Muscle layer of colon (tissue), 2 donors: ENCODE results near the gene RO60.

Source experiments
- H3K27ac ChIP-seq: one replicate; pipeline ENCODE4 v1.7.0; 2013; ENCODE audit warnings: low read depth, mild to moderate bottlenecking, low read length, moderate library complexity
- H3K27me3 ChIP-seq, 2 donors: one replicate each; pipeline ENCODE4 v1.7.0; 2013; ENCODE audit warnings: low read length in 2 of 2, mild to moderate bottlenecking in 2 of 2; ENCODE audit not compliant: insufficient read depth in 2 of 2, control insufficient read depth in 1 of 2
- H3K36me3 ChIP-seq: one replicate; pipeline ENCODE4 v1.7.0; 2013; ENCODE audit warnings: mild to moderate bottlenecking, low read length; ENCODE audit not compliant: insufficient read depth
- H3K4me1 ChIP-seq: one replicate; pipeline ENCODE4 v1.7.0; 2013; ENCODE audit warnings: mild to moderate bottlenecking, low read length; ENCODE audit not compliant: insufficient read depth
- H3K4me3 ChIP-seq, 2 donors: one replicate each; pipeline ENCODE4 v1.7.0; 2013; ENCODE audit warnings: low read length in 2 of 2, low read depth in 1 of 2, mild to moderate bottlenecking in 1 of 2, moderate library complexity in 1 of 2
- H3K9ac ChIP-seq: one replicate; pipeline ENCODE4 v1.7.0; 2013; ENCODE audit warnings: low read length
- H3K9me3 ChIP-seq: one replicate; pipeline ENCODE4 v1.7.0; 2013; ENCODE audit warnings: mild to moderate bottlenecking, low read length
- donor health status: abdominal sarcoma.
- donor health status: Adenocarcinoma of cecum.

Gene RO60

GRCh38 chr1:193065954-193066353 lies 6.5 kb downstream of the RO60 start:
- peaks cover 5% of the 10 kb centered on the region for H3K36me3 ChIP-seq
- no peaks in the 10 kb centered on the region for H3K27me3 ChIP-seq
- no peaks in the 10 kb centered on the region for H3K9me3 ChIP-seq
- H3K4me3 ChIP-seq, result no peak overlapping the region
- H3K4me1 ChIP-seq, result peaks cover 23% of the 10 kb centered on the region
- no peak overlapping the region for H3K27ac ChIP-seq
- H3K9ac ChIP-seq, result no peak overlapping the region

GRCh38 chr1:193066606-193067005 lies 7.2 kb downstream of the RO60 start:
- Histone ChIP-seq H3K9ac (no peak overlapping the region), H3K36me3 (peaks cover 5% of the 10 kb centered on the region), H3K27ac (no peak overlapping the region), H3K4me3 (no peak overlapping the region), H3K27me3 (no peaks in the 10 kb centered on the region), H3K4me1 (peaks cover 21% of the 10 kb centered on the region), H3K9me3 (no peaks in the 10 kb centered on the region)

GRCh38 chr1:193068013-193068412 lies 8.6 kb downstream of the RO60 start:
- Histone ChIP-seq H3K27me3 (no peaks in the 10 kb centered on the region), H3K4me1 (peaks cover 20% of the 10 kb centered on the region), H3K27ac (no peak overlapping the region), H3K9ac (no peak overlapping the region), H3K9me3 (no peaks in the 10 kb centered on the region), H3K4me3 (no peak overlapping the region), H3K36me3 (peaks cover 5% of the 10 kb centered on the region)

- no peak overlapping the region for H3K9ac ChIP-seq
- H3K36me3 ChIP-seq, result peaks cover 5% of the 10 kb centered on the region
- no peak overlapping the region for H3K27ac ChIP-seq
- no peaks in the 10 kb centered on the region for H3K9me3 ChIP-seq
- no peak overlapping the region for H3K4me3 ChIP-seq
- peaks cover 20% of the 10 kb centered on the region for H3K4me1 ChIP-seq
- no peaks in the 10 kb centered on the region for H3K27me3 ChIP-seq
Observed at GRCh38 chr1:193069748-193070385, 10.5 kb downstream of the RO60 start.

- Histone ChIP-seq H3K9me3 (no peaks in the 10 kb centered on the region), H3K4me3 (no peak overlapping the region), H3K36me3 (peaks cover 5% of the 10 kb centered on the region), H3K4me1 (peaks cover 20% of the 10 kb centered on the region), H3K9ac (no peak overlapping the region), H3K27me3 (no peaks in the 10 kb centered on the region), H3K27ac (no peak overlapping the region)
Observed at GRCh38 chr1:193070386-193070753, 11.0 kb downstream of the RO60 start.

- H3K27ac ChIP-seq, result no peak overlapping the region
- peaks cover 5% of the 10 kb centered on the region for H3K36me3 ChIP-seq
- H3K9ac ChIP-seq, result no peak overlapping the region
- peaks cover 20% of the 10 kb centered on the region for H3K4me1 ChIP-seq
- H3K27me3 ChIP-seq, result no peaks in the 10 kb centered on the region
- H3K4me3 ChIP-seq, result no peak overlapping the region
- no peaks in the 10 kb centered on the region for H3K9me3 ChIP-seq
Observed at GRCh38 chr1:193070942-193071341, 11.5 kb downstream of the RO60 start.

- Histone ChIP-seq H3K27ac (no peak overlapping the region), H3K36me3 (peaks cover 34% of the 10 kb centered on the region)
Observed at GRCh38 chr1:193077991-193078390, 18.6 kb downstream of the RO60 start.

GRCh38 chr1:193079187-193079586 lies 19.8 kb downstream of the RO60 start:
- H3K36me3 ChIP-seq, result peaks cover 46% of the 10 kb centered on the region
- no peak overlapping the region for H3K27ac ChIP-seq
- no peak overlapping the region for H3K4me3 ChIP-seq
- no peak overlapping the region for H3K9ac ChIP-seq
- no peaks in the 10 kb centered on the region for H3K27me3 ChIP-seq
- no peaks in the 10 kb centered on the region for H3K9me3 ChIP-seq
- no peaks in the 10 kb centered on the region for H3K4me1 ChIP-seq

More at GRCh38 chr1:193077991-193078390, 18.6 kb downstream of the RO60 start:
- H3K27me3 ChIP-seq, result no peaks in the 10 kb centered on the region
- no peak overlapping the region for H3K9ac ChIP-seq
- no peak overlapping the region for H3K4me3 ChIP-seq
- no peaks in the 10 kb centered on the region for H3K9me3 ChIP-seq
- H3K4me1 ChIP-seq, result no peaks in the 10 kb centered on the region

- no peak overlapping the region for H3K9ac ChIP-seq
- no peaks in the 10 kb centered on the region for H3K4me1 ChIP-seq
- no peak overlapping the region for H3K27ac ChIP-seq
- H3K36me3 ChIP-seq, result peaks cover 43% of the 10 kb centered on the region
- no peak overlapping the region for H3K4me3 ChIP-seq
- no peaks in the 10 kb centered on the region for H3K27me3 ChIP-seq
- no peaks in the 10 kb centered on the region for H3K9me3 ChIP-seq
Observed at GRCh38 chr1:193083365-193084088, 24.1 kb downstream of the RO60 start.

GRCh38 chr1:193085263-193085662 lies 25.9 kb downstream of the RO60 start:
- Histone ChIP-seq H3K36me3 (peaks cover 36% of the 10 kb centered on the region), H3K9ac (no peak overlapping the region), H3K27ac (no peak overlapping the region), H3K4me1 (no peaks in the 10 kb centered on the region), H3K9me3 (no peaks in the 10 kb centered on the region), H3K27me3 (no peaks in the 10 kb centered on the region), H3K4me3 (no peak overlapping the region)

GRCh38 chr1:193086342-193086741 lies 26.9 kb downstream of the RO60 start:
- H3K9me3 ChIP-seq, result no peaks in the 10 kb centered on the region

GRCh38 chr1:193087893-193088292 lies 28.5 kb downstream of the RO60 start:
- no peak overlapping the region for H3K4me3 ChIP-seq
- no peak overlapping the region for H3K9ac ChIP-seq
- no peaks in the 10 kb centered on the region for H3K9me3 ChIP-seq
- peaks cover 25% of the 10 kb centered on the region for H3K36me3 ChIP-seq
- no peaks in the 10 kb centered on the region for H3K4me1 ChIP-seq
- no peak overlapping the region for H3K27ac ChIP-seq
- no peaks in the 10 kb centered on the region for H3K27me3 ChIP-seq

More at GRCh38 chr1:193086342-193086741, 26.9 kb downstream of the RO60 start:
- Histone ChIP-seq H3K36me3 (peaks cover 36% of the 10 kb centered on the region), H3K4me1 (no peaks in the 10 kb centered on the region), H3K27ac (no peak overlapping the region), H3K4me3 (no peak overlapping the region), H3K9ac (no peak overlapping the region), H3K27me3 (no peaks in the 10 kb centered on the region)
